Tibial nerve (tissue), 4 donors: Measurements from ENCODE around the gene TRAPPC6A.

ENCODE experiments used
- EP300 ChIP-seq, 2 donors: sonication (generic); formaldehyde crosslinking; IDR thresholded peaks; one replicate each; pipeline ENCODE4 v1.6.1; 2017; ENCODE audit warnings: antibody characterized with exemption in 2 of 2, mild to moderate bottlenecking in 1 of 2
- POLR2A ChIP-seq, 2 donors: fragments of 450-650 bp; IDR thresholded peaks; one replicate each; pipeline ENCODE4 v1.6.1; 2017; ENCODE audit warnings: antibody characterized with exemption in 2 of 2, mild to moderate bottlenecking in 2 of 2, moderate library complexity in 2 of 2
- TF ChIP-seq, protein P1 (sequence below), 5 experiments: fragments of 200-600 bp in 3 of 5; fragments of 450-650 bp in 2 of 5; sonication (generic) in 3 of 5; IDR thresholded peaks; one replicate each; pipeline ENCODE4 v1.5.1; 2016 to 2019; ENCODE audit warnings: antibody characterized with exemption in 5 of 5, mild to moderate bottlenecking in 3 of 5, moderate library complexity in 2 of 5

GRCh38 chr19:45125975-45126493 lies 52.0 kb downstream of the TRAPPC6A start:
- TF ChIP-seq, protein P1, sequence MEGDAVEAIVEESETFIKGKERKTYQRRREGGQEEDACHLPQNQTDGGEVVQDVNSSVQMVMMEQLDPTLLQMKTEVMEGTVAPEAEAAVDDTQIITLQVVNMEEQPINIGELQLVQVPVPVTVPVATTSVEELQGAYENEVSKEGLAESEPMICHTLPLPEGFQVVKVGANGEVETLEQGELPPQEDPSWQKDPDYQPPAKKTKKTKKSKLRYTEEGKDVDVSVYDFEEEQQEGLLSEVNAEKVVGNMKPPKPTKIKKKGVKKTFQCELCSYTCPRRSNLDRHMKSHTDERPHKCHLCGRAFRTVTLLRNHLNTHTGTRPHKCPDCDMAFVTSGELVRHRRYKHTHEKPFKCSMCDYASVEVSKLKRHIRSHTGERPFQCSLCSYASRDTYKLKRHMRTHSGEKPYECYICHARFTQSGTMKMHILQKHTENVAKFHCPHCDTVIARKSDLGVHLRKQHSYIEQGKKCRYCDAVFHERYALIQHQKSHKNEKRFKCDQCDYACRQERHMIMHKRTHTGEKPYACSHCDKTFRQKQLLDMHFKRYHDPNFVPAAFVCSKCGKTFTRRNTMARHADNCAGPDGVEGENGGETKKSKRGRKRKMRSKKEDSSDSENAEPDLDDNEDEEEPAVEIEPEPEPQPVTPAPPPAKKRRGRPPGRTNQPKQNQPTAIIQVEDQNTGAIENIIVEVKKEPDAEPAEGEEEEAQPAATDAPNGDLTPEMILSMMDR (IDR thresholded peaks at IDR 0.05): peak; percentile 24 to 64 (median 32)
- TF ChIP-seq POLR2A (IDR thresholded peaks at IDR 0.05) (no peak), EP300 (IDR thresholded peaks at IDR 0.05) (no peak)
